GM19324 (cell line): ENCODE data around the gene PTRHD1.

ENCODE experiments used
- ATAC-seq: cut with Tn5 transposase; IDR thresholded peaks from one replicate; pipeline ENCODE4 v1.9.1; 2021; ENCODE audit warnings: mild to moderate bottlenecking, moderate library complexity; ENCODE audit not compliant: unreplicated experiment, low FRiP score

Gene PTRHD1

DNA sequence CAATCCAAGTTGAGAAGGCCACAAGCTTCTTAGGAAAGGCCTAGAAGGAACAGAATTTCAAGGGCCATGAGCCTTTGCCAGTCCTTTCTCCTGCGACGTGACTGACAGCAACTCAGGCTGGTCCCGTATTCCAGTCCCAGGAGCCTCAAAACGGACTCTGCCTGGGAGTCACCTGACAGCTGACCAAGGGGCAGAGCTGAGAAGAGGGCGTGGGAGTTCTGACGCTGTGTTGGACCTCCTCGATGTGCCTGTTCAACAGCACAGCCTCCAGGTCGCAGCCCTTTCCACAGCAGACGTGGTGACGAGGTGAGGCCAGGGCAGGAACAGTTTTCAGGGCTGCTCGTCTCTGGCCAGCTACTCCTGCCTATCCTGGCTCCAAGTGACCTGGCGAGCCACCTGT lies 37.6 kb upstream of the PTRHD1 start:
- ATAC-seq, result no peak

DNA sequence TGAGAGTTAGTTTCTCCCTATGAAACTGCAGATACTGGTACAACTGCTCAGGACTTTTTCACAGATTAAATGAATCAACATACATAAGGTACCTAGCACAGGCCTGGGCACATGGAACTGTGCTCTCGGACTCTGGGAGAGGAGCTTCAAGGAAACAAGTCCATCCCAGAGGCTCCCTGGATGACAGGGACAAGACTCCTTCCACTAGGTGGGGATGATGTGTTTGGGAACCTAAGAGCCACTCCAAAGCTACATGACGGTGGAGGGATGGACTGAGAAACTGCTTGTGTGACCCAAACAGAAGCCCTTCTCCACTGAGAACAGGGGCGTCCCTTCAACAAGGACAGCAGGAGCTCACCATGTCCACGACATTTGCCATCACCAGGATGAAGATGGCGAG lies 37.2 kb upstream of the PTRHD1 start:
- ATAC-seq, result no peak

DNA sequence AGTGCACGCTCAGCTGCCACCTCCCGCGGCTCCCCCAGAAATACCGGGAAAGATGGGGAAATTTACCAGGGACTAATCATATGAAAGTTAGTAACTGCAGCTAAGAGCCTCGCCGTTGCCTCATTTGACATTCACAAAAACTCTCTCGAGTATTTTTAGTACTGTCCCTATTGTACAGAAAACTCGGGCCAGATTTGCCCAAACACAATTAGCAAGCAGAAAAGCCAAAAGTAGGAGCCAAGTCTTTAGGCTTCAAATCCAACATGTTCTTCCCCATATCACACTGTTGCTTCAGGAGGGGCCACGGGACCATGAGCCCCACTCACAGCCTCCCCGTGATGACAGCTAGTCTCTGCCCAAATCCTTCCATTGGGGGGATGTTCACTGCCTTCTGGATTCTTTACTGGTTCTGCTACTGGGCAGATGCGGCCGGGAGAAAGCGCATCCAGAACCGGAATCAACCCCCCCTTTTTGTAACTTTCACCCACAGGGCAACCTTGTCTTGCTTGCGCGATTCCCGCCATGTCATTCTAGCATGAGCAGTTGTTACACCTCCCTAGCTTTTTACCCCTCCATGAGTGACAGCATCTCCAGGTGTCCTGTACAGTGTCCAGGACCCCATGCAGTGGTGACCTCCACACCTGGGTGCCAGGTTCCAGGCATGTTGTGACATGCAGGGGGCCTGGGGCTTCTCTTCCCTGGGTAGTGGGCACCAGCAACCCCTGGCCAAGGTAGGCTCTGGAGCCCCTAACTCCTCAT lies 35.2 kb upstream of the PTRHD1 start:
- ATAC-seq, result no peak

DNA sequence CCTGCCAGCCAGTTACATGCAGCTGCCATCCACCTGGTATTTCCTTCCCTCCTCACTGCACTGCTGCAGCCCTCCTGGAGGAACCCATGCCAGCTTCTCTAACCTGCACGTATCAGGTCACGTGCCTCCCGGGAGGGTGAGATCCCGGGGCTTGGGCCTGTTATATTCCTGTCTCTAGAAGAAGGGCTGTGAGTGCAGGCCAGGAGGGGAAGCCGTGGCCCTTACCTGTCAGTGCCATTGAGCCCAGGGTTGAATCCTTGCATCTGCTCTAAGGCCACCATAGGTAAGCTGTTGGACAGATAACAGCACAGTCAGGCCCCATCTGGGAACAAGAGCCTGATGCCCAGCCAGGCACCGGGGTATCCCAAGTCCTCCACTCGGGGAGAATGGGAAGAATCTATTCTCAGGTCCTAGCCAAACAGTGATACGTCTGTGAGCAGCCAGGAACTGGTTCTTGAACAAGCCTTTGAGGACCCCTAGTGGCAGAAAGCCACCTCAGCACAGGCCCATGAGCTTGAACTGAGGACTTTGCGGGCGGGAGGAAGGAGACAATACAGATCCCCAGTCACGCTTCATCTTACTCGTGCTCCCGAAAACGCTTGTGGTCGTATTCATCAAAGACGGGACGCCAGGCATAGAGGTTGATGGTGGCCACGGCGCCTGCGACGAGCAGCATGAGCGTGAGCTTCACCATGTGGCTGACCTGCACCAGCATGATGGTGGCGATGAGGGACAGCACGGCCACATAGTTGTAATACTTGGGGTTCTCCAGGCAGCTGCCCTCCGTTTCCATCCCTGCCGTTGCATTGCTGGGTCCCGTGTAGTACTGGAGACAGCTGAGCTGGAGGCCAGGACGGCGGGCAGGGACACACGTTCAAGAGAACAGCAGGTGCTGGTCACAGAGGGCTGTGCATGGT lies 34.4 kb upstream of the PTRHD1 start:
- ATAC-seq, result peak; percentile 60

DNA sequence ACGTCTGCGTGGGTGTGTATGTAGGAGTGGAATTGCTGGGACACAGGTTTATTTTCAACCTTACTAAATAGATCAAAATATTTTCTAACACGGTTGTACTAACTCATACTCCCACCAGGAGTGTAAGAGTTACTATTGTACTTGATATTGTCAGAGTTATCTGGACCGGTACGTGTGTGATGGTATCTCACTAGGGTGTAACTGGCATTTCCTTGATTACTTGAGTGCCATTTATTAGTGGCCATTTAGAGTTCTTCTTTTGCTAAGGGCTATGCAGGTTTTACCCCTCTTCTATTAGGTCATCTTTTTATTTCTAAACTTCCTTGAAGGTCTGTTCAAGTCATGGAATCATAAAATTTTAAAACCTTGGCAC lies 33.6 kb upstream of the PTRHD1 start:
- ATAC-seq, result no peak

DNA sequence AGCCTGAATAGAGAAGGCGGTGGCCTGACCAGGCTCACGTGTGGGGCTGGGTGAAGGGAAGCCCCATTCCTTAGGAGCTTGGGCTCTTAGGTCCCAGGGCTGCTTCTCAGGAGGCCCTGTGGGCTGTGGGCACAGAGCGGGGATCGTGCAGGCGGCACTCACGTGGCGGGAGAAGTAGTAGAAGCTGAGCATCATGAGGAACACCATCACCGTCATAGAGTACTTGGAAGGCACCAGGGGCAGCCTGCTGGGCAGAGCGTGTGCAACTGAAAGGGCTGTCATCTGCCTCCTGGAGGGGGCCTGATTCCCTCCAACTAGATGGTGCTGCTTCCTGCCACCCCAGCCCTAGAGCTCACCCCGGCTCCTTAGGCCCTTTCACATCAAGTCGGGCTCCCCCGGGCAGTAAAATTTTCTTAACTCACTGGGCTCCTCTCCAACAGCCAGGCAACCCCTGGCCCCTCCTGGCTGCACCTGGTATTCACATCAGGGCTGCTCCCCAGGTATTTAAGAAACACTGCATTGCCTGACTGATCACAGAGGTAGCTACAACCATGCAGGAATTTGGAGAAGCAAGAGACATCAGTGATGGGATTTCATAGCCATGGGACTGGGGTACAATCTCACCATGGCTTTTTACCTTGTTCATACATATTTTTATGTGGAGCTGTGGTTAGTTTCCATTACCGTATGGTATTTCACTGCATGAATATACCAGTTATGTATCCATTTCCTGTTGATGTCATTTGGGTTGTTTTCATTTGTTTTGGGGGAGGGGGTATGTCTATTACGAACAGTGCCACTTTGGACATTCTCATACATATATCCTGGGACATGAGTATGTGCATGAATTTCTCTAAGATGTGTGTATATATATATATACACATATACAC lies 32.9 kb upstream of the PTRHD1 start:
- no peak for ATAC-seq

DNA sequence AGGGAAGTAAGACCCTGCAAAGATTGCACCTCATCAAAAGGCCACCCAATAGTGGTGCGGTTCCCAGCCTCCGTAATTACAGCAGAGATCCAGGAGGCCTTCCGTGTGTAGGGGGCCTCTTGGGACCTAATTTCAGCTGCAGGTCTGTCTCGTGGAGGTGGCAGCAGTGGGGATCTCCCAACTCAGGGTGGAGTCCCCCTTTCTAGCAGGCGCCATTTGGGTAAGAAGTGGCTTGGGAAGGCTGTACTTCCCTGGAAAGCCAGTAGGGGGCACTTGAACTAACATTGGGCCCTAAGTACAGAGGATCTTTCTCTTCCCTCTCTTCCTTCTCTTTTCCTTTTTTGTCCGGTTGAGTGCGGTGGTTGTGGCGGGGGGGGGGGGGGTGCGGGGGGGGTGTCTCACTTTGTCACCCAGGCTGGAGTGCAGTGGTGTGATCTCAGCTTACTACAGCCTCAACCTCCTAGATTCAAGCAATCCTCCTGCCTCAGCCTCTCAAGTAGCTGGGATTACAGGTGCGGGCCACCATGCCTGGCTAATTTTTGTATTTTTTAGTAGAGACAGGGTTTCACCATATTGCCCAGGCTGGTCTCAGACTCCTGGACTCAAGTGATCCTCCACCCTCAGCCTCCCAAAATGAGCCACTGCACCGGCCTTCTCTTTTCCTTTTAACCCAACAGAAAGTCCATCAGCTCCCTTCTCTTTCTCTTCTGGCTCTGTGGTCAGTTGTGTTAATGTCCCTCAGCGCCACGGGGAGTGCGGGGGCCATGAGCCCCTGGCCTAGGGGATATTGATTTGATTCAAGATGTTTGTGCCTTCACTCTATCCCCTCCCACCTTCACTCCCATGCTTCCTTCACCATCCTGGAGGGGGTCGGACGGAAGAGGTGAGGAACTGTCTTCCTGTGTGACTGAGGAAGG lies 32.0 kb upstream of the PTRHD1 start:
- ATAC-seq, result no peak

DNA sequence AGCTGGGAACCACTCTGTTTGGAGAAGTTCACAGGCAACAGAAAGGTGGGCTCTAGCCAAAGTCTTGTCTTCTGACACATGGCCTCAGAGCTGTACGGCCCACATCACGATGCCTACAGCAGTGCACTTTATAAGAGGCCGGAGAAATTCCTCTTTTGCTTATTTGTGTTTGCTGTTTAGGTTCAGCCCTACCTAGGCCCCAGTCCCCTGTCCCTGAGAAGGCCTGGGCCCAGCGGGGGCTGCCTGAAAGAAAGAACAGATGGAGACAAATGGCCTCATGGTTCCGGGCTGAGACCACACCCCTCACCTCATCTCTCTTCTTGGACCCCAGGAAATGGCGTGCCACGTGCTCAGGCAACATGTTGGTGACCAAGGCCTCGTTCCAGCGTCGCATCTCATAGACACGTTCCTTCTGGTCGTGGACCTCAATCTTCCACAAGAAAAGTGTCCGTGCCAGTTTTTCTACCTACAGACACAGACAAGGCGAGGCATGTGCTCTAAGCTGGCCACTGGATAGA lies 30.9 kb upstream of the PTRHD1 start:
- no peak for ATAC-seq

- no peak for ATAC-seq
These were observed 29.0 kb upstream of the PTRHD1 start for GRCh38 chr2:24822049-24822706.

- ATAC-seq, result no peak
These were observed 28.3 kb upstream of the PTRHD1 start for GRCh38 chr2:24821433-24821891.

DNA sequence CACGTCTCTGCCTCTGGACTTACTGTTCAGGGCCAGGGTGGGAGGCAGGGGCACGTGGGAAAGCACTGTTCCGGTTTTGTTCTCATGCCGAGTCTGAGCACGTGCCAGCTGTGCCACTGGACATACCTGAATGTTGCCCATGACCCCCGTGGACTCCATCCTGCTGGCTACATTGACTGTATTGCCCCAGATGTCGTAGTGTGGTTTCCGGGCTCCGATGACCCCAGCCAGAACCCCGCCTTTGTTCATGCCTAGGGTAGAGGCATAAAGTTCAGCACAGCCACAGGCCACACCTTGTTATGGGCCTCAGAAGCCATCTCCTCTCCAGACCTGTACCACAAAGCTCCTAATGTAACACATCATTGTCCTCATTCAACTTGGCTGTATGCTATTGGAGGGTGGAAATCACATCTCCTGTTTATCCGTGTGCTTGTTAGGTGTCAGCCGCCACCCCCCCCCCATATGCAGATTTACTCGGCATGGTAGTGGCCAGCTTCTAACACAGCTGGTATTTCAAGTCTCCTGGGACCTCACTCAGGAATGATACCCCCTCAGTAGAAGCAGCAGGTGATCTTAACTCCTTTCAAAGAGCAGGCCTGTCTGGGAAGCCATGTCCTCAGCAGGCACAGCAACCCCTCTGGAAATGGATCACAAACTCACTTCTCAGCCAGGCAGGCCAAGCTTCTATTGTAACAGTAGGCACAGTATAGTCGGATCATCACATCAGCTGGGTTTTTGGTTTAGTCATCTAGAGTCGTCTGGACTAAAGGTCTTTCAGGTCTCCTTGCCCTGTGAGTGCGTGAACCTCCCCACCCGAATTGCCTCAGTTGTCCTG lies 27.6 kb upstream of the PTRHD1 start:
- no peak for ATAC-seq

- no peak for ATAC-seq
These were observed 27.0 kb upstream of the PTRHD1 start for GRCh38 chr2:24820175-24820513.

DNA sequence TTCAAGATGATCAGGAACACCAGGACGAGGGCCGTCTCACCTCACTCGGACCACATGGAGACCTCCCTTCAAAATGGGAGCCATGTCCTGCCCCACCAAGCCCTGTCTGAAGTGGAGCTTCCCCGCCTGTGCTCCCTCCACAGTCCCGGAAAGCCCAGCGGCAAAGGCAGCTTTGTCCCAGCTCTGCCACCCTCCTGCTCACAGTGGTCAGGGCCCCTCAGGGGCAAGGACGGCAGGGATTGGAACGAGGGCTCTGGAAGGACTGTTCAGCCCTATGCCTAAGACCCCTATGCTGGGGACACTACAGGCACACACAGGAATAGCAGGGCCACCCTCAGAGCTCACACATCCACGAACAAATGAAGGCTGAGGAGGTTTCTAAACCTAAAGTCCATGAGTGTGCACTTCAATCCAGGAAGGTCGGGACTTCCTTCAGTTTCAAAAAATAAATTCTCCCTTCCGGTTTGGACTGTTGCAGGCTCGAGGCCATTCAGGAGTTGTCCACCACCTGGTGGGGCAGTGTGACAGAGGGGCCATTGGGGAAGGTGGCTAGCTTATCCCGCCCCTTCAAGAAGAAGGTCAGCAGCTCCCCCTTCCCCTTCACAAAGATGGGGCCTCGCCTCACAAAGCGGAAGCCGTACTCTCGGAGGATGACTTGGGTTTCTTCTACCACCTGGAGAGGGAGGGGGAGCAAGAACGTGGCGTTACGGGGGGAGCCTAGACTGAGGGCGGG lies 26.4 kb upstream of the PTRHD1 start:
- ATAC-seq, result no peak

DNA sequence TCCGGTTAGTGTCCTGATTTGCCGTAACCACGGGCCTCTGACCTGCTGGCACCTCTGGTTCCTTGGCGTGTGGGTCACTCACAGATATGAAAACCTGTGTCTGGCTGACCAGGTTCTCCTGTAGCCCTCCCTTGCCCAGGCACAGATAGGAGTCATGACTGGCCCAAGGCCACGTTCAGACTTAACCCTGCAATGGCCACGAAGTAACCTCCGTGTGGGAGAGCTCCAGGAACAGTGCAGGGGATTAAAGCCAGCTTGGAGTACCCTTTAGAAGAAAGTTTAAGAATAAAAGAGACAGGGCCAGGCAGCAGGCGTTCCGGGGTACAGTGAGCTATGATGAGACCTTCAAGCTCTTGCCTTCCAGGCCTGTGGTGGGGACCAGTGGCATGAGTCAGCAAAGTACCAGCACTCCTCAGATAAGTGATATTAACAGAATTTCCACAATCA lies 25.6 kb upstream of the PTRHD1 start:
- ATAC-seq, result no peak

- no peak for ATAC-seq
These were observed 23.7 kb upstream of the PTRHD1 start for GRCh38 chr2:24816884-24817283.

- no peak for ATAC-seq
These were observed 23.2 kb upstream of the PTRHD1 start for GRCh38 chr2:24816404-24816803.

DNA sequence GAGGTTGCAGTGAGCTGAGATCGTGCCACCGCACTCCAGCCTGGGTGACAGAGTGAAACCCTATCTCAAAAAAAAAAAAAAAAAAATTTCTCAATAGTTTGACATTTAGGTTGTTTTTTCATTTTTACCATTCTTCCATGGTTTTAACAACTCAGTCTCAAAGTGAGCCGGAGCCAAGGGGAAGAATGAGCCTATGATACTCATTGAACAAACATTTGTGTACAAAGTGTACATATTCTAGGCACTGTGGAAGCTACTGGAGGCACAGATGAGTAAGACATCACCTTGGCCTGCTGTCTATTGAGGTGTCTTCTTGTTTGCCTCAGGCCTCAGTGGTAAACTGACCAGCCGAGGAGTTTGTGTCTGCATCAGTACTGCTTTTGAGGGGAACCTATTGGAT lies 22.0 kb upstream of the PTRHD1 start:
- no peak for ATAC-seq
